ENCODE results near the gene ZNF790. TPM values are rescaled to one million over a fixed set of nuclear protein-coding genes. Genes with fewer than 3 reads are reported as not detected.
A peak's percentile ranks its signal among the peaks of the same experiment; 100 is the strongest.

ZNF790 gene
- polyA plus RNA-seq (ENCODE audit: insufficient read depth in 1 of 5, insufficient read length in 5 of 5, low replicate concordance in 1 of 5): 10 to 100 TPM in 4 of 5 donors, 1 to 10 TPM in 1; 8.8 to 15.7 (median 14.8) TPM
- long read RNA-seq, donor 1, partial matches to known transcripts: 5 of 9 reads
- long read RNA-seq, donor 1, other reads (novel, unspliced or antisense): 0 of 9 reads
- long read RNA-seq, donor 2, partial matches to known transcripts: 0 of 2 reads
- long read RNA-seq, donor 2, other reads (novel, unspliced or antisense): 0 of 2 reads
- long read RNA-seq, donor 3, partial matches to known transcripts: 12 of 13 reads
- long read RNA-seq, donor 3, other reads (novel, unspliced or antisense): 0 of 13 reads
- long read RNA-seq, donor 4, partial matches to known transcripts: 0 of 1 reads
- long read RNA-seq, donor 4, other reads (novel, unspliced or antisense): 0 of 1 reads
- long read RNA-seq, donor 5, partial matches to known transcripts: 0 of 8 reads
- long read RNA-seq, donor 5, other reads (novel, unspliced or antisense): 6 of 8 reads
- long read RNA-seq, donor 6, partial matches to known transcripts: 0 of 3 reads
- long read RNA-seq, donor 6, other reads (novel, unspliced or antisense): 0 of 3 reads
- long read RNA-seq, donor 7, partial matches to known transcripts: 0 of 2 reads
- long read RNA-seq, donor 7, other reads (novel, unspliced or antisense): 0 of 2 reads
- long read RNA-seq, donor 8: 0 reads

DNA sequence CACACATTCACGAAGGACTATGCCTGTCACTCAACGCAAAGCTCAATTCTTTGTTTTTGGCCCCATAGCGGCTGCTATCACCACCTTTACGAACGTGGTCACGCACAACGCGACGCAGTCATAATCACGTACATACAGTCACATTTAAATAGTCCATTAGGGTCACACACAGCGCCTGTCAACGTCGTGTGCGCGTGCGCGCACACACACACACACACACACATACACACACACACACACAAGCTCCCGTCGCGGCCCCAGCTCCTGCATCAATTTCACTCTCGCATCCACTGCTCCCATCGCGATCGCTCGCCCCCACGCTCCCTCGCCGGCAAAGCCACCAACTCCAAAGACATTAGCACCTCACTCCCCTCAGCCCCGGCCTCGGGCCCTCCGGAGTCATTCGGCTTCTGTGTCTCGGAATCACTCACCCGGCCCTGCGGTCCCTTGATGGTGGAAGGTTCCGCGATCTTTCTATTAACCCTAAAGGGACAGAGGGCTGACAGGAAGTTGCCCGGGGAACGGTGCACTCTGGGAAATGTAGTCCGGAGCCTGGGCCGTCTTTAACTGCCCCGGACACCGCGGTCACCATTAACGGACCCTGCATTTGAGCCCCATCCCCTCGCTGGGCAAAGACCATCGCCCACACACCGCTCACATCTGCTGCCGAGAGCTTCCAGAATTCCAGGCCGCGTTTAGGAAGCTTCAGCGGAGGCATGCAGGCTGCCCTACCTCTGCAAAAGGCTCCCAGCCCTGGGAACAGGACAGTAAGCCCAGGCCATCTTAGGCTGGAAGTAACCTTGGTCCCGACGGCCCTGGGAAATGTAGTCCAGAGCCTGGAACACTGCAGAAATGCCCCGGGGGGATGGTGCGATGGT lies at the start of gene ZNF790:
ZNF790 (minus strand) TSS at position 482 of the 878 bp plus-strand sequence. CDS start 12,768 bp downstream, outside the sequence.
- peak; percentile 93 for DNase-seq

DNA sequence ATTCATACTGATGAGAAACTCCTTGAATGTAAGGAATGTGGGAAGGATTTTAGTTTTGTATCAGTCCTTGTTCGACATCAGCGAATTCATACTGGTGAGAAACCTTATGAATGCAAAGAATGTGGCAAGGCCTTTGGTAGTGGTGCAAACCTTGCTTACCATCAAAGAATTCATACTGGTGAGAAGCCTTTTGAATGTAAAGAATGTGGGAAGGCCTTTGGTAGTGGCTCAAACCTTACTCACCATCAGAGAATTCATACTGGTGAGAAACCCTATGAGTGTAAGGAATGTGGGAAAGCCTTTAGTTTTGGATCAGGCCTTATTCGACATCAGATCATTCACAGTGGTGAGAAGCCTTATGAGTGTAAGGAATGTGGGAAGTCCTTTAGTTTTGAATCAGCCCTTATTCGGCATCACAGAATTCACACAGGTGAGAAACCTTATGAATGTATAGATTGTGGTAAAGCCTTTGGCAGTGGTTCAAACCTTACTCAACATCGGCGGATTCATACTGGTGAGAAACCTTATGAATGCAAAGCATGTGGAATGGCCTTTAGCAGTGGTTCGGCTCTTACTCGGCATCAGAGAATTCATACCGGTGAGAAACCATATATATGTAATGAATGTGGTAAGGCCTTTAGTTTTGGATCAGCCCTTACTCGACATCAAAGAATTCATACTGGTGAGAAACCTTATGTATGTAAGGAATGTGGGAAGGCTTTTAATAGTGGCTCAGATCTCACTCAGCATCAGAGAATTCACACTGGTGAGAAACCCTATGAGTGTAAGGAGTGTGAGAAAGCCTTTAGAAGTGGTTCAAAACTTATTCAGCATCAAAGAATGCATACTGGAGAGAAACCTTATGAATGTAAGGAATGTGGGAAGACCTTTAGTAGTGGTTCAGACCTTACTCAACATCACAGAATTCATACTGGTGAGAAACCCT lies 39.1 kb upstream of the ZNF790 start:
- no peak for DNase-seq

DNA sequence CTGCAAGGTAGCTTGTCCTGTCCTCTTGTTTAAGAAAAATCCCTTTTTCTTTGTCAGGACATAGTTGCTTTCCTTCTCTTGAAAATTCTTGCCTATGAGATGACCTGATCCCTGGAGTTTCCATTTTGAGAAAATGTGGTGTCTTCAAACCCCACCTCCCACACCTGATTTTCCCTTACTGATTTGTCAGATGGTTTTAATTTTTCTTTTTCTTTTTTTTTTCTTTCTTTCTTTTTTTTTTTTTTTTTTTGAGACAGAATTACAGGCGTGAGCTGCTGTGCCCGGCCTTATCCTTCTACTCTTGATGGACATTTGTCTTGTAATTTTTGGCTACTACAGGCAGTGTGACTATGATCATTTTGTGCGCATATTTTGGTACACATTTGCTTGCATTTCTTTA lies 13.7 kb upstream of the ZNF790 start:
- DNase-seq: no peak

DNA sequence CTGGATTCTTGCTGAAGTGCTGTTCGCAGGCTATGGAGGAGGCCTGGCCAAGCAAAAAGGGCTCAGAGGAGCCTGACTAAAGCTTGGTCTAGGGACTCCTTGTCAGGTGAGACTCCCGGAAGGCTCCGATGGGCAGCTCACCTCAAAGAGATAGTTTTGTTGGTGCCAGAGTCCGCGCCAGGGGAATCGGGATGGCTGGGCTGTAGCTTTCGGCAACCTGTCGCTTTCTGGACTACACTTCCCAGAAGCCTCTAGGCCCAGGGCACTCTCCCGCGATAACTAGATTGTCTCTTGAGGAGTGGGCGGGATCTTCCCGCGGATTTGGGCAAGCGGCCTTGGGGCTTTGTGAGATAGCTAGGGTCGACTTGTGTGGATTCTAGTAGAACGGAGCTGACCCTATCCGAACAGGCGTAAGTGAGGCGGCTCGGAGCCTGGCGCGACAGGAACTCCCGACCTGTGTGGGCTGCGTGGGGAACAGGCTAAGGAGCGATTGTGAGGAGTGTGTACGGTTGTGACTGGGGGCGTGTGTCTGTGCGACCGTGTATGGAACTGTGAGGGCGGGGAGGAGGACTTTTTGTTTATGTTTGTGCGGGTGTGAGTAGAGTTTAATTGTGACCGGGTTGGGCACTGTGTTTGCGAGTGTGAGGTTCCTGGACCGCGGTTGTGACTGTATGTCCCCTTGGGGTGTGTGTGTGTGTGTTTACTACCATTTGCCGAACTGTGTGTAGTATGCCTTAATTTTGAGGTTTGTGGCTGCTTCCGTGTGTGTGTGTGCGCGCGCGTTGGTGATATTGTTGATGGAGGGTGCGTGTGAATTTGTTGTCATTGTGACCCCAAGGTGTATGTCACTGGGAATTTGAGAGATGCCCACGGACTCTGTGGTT lies 12.6 kb upstream of the ZNF790 start, which contains the start of gene ZNF345:
ZNF345 (plus strand) TSS at position 318 of the 884 bp plus-strand sequence. CDS start 25,955 bp downstream, outside the sequence.
- DNase-seq: peak; percentile 95 to 96

DNA sequence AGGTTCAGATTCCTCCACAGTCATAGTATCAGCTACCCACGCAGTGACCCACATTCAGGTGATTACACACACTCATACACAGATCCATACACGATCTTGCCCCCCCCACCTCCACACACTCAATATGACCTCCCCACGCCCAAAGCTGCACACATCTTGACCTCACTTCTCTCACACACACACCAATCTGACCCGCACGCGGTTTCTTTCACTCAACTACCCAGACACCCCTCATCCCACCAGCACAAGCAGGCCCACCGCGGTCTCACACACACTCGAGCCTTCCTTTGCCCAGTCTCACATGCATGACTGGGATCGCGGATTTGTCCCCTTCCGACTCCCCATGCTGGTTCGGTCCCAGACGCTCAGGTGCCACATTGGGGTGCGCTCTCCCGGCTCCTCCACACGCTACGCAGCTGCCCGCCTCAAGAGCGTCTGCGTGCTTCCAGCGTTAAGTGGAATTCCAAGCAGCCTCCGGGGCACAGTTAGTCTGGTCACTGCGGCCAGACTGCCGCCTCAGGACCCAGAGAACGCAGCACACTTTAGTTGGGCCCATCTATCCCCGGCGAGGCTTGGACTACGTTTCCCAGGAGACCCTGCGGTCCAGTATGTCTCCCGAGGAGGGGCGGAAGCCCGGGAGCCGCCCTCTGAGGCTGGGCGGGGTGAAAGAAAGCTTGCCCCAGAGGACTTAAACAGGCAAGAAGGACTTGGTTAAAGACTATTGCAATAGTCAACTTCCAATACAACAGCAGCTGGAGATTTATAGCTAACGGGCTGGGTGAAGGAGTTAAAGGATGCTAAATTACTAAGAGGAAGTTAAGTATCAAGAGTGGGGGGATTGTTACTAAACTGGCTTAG lies 11.7 kb upstream of the ZNF790 start:
- peak; percentile 89 to 90 for DNase-seq

DNA sequence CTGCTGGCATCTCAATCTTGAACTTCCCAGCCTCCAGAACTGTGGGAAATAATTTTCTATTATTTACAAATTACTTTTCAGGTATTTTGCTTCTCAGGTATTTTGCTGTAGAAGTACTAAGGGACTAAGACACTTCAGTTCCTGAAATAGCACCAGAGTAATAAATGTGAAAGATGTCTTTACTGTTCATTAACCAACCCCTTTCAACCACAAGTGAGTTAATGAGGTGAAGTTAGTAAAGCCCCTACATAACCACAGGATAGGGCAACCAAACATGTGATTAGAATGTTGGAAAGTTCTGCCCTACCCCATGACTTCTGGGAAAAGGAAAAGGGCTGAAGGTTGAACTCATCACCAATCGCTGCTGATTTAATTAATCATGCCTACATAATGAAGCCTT lies 9.8 kb upstream of the ZNF790 start:
- DNase-seq: no peak

DNA sequence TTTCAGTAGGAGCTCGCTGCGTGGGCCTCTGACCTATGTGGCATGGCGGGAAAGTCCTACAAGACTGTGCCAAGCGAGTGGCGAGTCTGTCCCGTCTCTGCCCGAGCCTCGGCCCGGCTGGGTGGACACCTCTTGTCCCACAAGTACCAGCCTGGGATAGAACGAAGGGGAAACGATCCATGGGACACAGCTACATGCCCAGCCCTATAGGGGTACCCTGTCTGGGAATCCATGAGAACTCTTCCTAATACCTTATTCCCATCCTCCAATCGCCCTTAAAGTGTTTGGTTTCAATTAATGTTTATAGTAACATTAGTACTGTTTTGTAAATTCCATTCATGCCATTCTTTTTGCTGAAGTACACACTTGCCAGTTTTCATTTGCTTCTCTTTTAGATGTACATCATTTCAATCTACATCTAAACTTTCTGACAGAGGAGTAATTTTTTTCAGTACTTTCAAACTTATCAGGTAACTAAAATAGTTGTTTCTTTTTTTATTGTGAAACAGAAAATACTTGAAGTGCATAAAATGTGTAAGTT lies 667 bp upstream of the ZNF790 start:
- DNase-seq: no peak

DNA sequence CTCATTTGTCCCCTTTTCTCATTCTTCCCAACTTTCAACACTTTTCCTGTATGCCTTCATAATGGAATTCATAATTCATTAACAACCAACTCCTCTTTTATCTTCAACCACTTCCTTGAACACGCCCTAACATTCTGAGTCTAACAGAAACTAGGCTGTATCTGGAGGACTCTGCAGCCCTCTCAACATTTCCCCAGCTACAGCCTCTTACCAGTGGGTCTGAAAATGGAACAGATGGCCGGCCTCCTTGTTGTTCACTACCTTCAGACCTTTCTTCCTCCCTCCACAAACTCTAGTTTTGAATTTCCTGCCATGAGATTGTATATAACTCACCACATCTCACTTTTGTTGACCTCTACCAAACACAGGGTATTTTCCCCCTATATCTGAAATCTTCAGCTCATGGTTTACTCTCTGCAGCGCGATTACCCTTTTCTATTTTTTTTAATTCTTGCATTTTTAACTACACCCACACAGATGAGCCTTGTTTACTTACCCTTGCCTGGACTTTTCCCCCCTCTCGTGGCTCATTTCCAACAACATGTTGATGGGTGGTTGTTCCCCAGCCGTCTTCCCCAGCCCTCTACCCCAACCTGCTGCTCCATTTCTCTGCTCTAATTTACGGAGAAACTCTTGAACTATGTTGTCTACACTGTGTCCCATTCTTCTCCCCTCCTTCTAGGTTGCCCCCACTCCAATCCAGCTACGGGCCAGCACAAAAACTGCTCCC lies 846 bp downstream of the ZNF790 start:
- DNase-seq: no peak

DNA sequence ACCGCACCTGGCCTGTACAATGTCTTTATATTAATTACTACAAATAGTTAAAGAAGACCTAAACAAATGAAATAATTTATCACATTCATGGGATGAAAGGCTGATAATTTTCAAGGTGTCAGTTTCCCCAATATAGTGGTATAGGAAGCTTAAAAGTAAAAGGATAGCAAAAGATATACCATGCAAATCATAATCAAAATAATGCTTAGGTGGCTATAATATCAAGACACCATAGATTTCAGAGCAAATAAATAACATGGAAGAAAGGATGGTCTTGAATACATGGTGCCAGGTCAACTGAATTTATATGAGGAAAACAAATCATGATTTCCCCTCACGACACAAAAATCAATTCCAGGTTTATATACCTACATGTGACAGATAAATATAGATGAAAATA lies 4.8 kb downstream of the ZNF790 start:
- DNase-seq: no peak

DNA sequence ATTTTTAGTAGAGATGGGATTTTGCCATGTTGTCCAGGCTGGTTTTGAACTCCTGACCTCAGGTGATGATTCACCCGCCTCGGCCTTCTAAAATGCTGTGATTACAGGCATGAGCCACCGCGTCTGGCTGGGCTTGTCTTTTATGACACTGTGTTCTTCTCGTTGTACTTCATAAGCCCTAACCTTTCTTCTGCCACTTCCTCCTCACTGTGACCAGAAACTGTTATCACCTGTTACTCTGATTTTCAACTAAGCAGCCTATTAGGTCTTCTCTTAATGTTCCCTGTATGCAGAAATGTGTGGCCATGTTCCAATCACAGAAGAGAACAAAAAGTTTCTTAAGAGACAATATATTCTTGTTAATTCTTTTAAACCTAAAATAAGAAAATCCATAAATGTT lies 16.4 kb downstream of the ZNF790 start:
- no peak for DNase-seq

DNA sequence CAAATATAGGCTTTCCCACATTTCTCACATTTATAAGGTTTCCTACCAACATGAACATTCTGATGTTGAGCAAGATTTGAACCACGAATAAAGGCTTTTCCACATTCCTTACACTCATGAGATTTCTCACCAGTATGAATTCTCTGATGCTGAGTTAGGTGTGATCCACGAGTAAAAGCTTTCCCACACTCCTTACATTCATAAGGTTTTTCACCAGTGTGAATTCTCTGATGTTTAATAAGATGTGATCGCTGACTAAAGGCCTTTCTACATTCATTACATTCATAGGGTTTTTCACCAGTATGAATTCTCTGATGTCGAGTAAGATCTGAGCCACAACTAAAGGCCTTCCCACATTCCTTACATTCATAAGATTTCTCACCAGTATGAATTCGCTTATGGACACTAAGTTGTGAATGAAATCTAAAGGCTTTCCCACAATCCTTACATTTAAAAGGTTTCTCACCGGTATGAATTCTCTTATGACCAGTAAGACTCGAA lies 19.0 kb downstream of the ZNF790 start:
- no peak for DNase-seq

DNA sequence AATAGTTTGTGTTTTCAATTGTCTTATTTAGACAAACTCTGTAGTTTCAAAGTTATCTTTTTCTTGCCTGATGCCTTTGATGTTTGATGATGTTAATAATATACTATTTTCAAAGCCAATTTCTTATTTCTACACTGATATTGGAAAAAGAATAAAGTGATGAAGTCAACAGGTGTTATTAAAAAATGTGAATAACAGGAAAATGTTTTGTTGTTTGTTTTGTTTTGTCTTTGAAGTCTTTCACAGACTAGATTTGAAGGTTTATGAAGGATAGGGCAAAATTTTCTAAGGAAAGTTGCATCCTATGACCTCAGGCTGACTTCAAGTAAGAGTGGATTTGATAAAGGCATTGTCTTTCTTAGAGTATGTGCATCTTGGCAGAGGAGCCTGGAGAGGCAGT lies 31.2 kb downstream of the ZNF790 start:
- DNase-seq: no peak

DNA sequence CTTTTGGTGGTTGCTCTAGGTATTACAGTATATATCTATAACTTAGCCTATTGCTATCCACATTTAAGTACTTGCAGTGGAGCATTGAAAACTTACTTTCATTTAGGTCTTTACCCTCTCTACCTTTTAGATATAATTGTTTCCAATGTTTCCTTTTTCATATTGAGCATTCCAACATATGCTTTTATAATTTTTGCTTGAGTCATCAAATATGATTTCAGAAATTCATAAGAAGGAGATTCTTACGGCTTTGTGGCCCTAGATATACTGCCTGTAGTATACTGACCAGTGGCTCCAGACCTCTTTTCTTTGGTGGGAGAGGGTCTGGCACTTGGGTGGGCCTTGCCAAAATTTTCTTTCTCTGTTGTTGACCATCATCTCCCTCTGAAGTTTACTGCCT lies 32.8 kb downstream of the ZNF790 start:
- DNase-seq: no peak

DNA sequence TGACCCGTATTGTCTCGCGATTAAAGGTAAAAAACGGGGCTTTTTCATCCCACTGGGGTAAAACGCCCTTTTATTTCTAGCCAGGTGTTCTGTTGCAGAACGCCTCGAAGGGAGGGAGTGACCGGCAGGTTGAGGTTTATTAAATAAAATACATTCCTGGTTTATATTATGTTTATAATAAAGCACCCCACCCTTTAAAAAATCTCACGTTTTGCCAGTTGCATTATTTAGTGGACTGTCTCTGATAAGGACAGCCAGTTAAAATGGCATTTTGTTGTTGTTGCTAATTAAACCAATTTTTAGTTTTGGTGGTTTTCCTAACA lies 40.4 kb downstream of the ZNF790 start:
- DNase-seq: no peak

DNA sequence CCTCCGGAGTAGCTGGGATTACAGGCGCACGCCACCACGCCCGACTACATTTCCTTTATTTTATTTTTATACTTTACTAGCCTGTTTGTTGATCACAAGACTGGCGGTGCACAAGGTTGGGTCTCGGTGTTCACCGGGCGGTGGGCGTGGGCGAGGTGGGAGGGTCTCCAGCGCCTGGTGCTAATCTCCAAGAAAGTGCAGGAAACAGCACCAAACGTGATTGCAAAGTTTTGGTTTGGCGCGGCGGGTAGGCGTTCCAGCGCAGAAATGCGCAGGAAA lies 41.5 kb downstream of the ZNF790 start:
- DNase-seq: no peak

DNA sequence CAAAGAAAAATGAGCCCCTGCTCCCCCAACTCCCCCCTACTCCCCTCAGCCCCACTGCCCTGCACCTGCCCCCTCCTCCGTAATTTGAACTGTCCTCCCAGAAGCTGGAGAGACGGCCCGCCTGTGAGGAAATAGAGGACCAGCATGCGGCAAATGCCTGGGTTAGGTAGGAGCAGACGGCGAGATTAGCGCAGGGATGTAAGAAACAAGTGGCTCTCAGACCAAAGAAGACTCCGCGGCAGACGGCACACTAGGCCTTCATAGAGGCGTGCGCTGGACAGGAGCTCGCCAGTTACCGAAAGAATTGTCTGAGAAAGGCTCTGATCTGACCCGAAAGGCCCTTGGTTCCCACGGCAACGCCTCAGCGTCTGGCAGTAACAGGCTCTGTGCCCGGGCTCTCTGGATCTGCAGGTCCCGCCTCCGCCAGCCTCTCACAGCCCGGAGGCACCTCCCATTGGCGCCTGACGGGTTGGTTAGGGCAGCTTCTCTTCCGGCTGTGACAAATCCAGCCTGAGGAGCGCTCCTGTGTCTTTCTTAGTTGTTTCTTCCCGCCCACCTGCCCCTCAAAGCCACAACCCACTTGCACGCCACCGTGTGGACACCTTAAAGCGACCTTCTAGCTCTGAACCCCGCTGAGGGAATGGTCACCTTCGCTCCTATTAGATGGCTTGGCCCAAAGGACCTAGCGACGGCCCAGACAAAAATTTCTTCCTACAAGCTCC lies 46.6 kb downstream of the ZNF790 start:
- DNase-seq: peak in 1 of 2 donors; percentile 25

DNA sequence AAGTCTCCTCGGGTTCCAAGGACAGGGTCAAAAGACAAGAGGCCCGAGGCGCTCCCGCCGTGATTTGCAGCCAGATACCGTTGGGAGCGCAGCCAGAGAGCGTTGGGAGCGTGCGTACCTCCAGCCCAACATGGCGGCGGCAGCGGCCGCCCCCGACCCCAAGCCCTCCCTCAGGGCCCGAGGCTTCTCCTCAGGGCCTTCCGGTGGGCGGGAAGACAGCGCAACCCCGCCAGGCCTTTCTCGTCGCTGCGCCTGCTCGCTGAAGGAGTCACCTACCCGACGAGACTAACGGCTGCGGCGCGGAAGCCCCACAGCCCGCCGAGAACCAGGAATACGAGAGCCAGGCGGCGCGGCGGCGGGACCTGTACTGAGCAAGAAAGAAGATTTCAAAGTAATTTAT lies 62.4 kb downstream of the ZNF790 start:
- DNase-seq: peak in 1 of 2 donors; percentile 56

All from right lung (tissue), 10 donors.